SU-DHL-6 (cell line): ENCODE results near the gene SH3PXD2B.

ENCODE experiments used
- EZH2phosphoT487 ChIP-seq: fragments of 200-600 bp; sonication (generic), shearing (Covaris generic); conservative IDR thresholded peaks from 2 replicates; pipeline ENCODE4 v1.6.1; 2018; ENCODE audit warnings: mild to moderate bottlenecking, antibody characterized with exemption, low read length, moderate library complexity, mixed read lengths
- TF ChIP-seq, protein P1 (sequence below): fragments of 200-600 bp; sonication (generic); IDR thresholded peaks from one replicate; pipeline ENCODE4 v1.5.1; 2017; ENCODE audit warnings: antibody characterized with exemption, mild to moderate bottlenecking, low read length, moderate library complexity; ENCODE audit not compliant: insufficient read depth, poor library complexity, severe bottlenecking

DNA sequence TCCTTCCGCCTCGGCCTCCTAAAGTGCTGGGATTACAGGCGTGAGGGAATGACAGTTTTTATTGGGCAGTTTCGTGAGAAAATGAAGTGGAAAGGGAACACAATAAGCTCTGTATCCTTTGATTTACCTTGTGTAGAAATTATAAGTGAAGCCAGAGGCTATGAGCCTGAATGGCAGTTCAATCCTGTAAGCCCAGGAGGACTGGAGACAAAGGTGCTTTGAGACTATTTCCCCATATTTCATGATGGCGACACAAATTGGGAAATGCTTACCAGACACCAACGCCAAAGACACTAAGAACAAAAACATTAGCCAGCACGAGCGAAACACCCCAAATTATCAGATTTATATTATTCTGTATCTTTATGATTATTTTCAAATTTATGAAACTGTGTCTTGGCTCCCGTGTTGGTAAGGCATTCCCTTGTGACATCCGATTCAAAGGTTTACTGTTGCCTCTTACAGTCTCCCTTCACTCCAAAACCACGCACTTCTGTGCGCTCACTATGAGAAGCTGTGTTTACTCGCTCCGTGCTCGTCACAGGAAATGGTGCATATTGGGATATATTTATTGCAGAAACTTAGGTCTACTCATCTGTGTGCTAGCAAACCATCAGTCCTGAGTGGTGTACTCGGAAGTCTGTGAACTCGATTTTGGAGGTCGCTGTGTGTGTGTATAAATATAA is 73.9 kb downstream of the SH3PXD2B start:
- TF ChIP-seq EZH2phosphoT487: no peak
- TF ChIP-seq, protein P1, sequence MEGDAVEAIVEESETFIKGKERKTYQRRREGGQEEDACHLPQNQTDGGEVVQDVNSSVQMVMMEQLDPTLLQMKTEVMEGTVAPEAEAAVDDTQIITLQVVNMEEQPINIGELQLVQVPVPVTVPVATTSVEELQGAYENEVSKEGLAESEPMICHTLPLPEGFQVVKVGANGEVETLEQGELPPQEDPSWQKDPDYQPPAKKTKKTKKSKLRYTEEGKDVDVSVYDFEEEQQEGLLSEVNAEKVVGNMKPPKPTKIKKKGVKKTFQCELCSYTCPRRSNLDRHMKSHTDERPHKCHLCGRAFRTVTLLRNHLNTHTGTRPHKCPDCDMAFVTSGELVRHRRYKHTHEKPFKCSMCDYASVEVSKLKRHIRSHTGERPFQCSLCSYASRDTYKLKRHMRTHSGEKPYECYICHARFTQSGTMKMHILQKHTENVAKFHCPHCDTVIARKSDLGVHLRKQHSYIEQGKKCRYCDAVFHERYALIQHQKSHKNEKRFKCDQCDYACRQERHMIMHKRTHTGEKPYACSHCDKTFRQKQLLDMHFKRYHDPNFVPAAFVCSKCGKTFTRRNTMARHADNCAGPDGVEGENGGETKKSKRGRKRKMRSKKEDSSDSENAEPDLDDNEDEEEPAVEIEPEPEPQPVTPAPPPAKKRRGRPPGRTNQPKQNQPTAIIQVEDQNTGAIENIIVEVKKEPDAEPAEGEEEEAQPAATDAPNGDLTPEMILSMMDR: no peak
